HCT116 (cell line): Measurements from ENCODE around the gene TMA7B. TPM values are rescaled to one million over a fixed set of nuclear protein-coding genes. Genes with fewer than 3 reads are reported as not detected.

ENCODE experiments used
- ATAC-seq: fragments of 200-7000 bp; cut with Tn5 transposase; 2 replicates; pipeline ENCODE4 v1.9.1; 2020; ENCODE audit warnings: mild to moderate bottlenecking, moderate library complexity
- BruUV-seq: library from RNA; stranded (reverse); fragments of 400-500 nt; replicated peaks from 2 replicates; lab custom pipeline; 2021; lab: Mats Ljungman, UMichigan
- CTCF ChIA-PET: fragments of 300-600 bp; sonication (Branson Sonifier 250); formaldehyde crosslinking; loops from one replicate; lab custom pipeline; 2021; ENCODE audit warnings: antibody characterized with exemption; lab: Charles Lee
- POLR2A ChIA-PET: fragments of 300-600, 350-600 bp; sonication (Branson Sonifier 250); formaldehyde crosslinking; loops from one replicate; lab custom pipeline; 2021; ENCODE audit warnings: antibody characterized with exemption; lab: Charles Lee
- RAD21 ChIA-PET, 2 experiments: fragments of 300-600 bp; sonication (Branson Sonifier 250); formaldehyde crosslinking; loops; one replicate each; lab custom pipeline; 2023; ENCODE audit warnings: low total read pairs in 2 of 2; ENCODE audit not compliant: uncharacterized antibody in 2 of 2, unreplicated experiment in 2 of 2, low non-redundant PET in 1 of 2; lab: Charles Lee
- DNase-seq: peaks from one replicate; pipeline ENCODE4 v3.0.0-alpha.2; 2010; ENCODE audit warnings: low read depth, low spot score
- H2AFZ ChIP-seq: fragments of 200-600 bp; shearing (Covaris generic), sonication (generic); 2 replicates; pipeline ENCODE4 v1.6.1; 2017; ENCODE audit warnings: low read depth, mixed run types, mixed read lengths, antibody characterized with exemption, low read length; ENCODE audit not compliant: poor library complexity, severe bottlenecking
- H3K27ac ChIP-seq: 2 replicates; pipeline ENCODE4 v1.5.1; 2012; ENCODE audit warnings: low read depth, low read length
- H3K27me3 ChIP-seq: fragments of 200-600 bp; sonication (generic); 2 replicates; pipeline ENCODE4 v1.6.1; 2016; ENCODE audit warnings: mixed run types, low read length, mixed read lengths; ENCODE audit not compliant: insufficient read depth
- H3K36me3 ChIP-seq, 2 experiments: fragments of 200-500 bp in 1 of 2; fragments of 200-600 bp in 1 of 2; sonication (Bioruptor generic) in 1 of 2; sonication (generic) in 1 of 2; 2 replicates each; pipeline versions ENCODE4 v1.5.1 to v1.6.1; 2014 to 2016; ENCODE audit warnings: low read length in 2 of 2, inconsistent platforms in 1 of 2, mixed read lengths in 1 of 2, mixed run types in 1 of 2; ENCODE audit not compliant: insufficient read depth in 2 of 2, control insufficient read depth in 1 of 2
- H3K4me1 ChIP-seq, 2 experiments: fragments of 200-600 bp in 1 of 2; sonication (generic) in 1 of 2; 2 replicates each; pipeline versions ENCODE4 v1.5.1 to v1.6.1; 2012 to 2017; ENCODE audit warnings: low read length in 2 of 2, inconsistent platforms in 1 of 2, mild to moderate bottlenecking in 1 of 2, mixed read lengths in 1 of 2, mixed run types in 1 of 2, moderate library complexity in 1 of 2; ENCODE audit not compliant: insufficient read depth in 2 of 2, control insufficient read depth in 1 of 2
- H3K4me2 ChIP-seq: fragments of 200-600 bp; sonication (generic); 2 replicates; pipeline ENCODE4 v1.6.1; 2017; ENCODE audit warnings: mixed run types, low read length, mixed read lengths
- H3K4me3 ChIP-seq, 2 experiments: fragments of 200-600 bp in 1 of 2; sonication (generic) in 1 of 2; replicated peaks in 1 of 2; 2 replicates each; pipeline ENCODE4 v1.5.1; 2011 to 2016; ENCODE audit warnings: low read length in 2 of 2, control low read depth in 1 of 2, low read depth in 1 of 2, mild to moderate bottlenecking in 1 of 2, mixed read lengths in 1 of 2, mixed run types in 1 of 2
- H3K79me2 ChIP-seq: fragments of 200-600 bp; sonication (generic); 2 replicates; pipeline ENCODE4 v1.6.1; 2017; ENCODE audit warnings: mild to moderate bottlenecking, mixed run types, low read length, moderate library complexity, mixed read lengths; ENCODE audit not compliant: insufficient read depth
- H3K9ac ChIP-seq: fragments of 200-600 bp; sonication (generic); 2 replicates; pipeline ENCODE4 v1.6.1; 2016; ENCODE audit warnings: low read length, mixed read lengths
- H3K9me2 ChIP-seq: fragments of 200-600 bp; sonication (generic), shearing (Covaris generic); 2 replicates; pipeline ENCODE4 v1.6.1; 2017; ENCODE audit warnings: mixed run types, mild to moderate bottlenecking, moderate library complexity; ENCODE audit not compliant: insufficient read depth
- H3K9me3 ChIP-seq, 2 experiments: fragments of 200-500 bp in 1 of 2; fragments of 200-600 bp in 1 of 2; sonication (Bioruptor generic) in 1 of 2; sonication (generic) in 1 of 2; 2 replicates each; pipeline ENCODE4 v1.6.1; 2014 to 2017; ENCODE audit warnings: low read length in 2 of 2, mixed read lengths in 2 of 2, inconsistent platforms in 1 of 2, low read depth in 1 of 2, mild to moderate bottlenecking in 1 of 2, mixed run types in 1 of 2, moderate library complexity in 1 of 2; ENCODE audit not compliant: control insufficient read depth in 1 of 2, insufficient read depth in 1 of 2
- H4K20me1 ChIP-seq: fragments of 200-600 bp; sonication (generic), shearing (Covaris generic); 2 replicates; pipeline ENCODE4 v1.6.1; 2017; ENCODE audit warnings: mixed run types, mild to moderate bottlenecking, moderate library complexity; ENCODE audit not compliant: insufficient read depth
- ATF3 ChIP-seq: IDR thresholded peaks from 2 replicates; pipeline ENCODE4 v1.6.1; 2012
- CBX3 ChIP-seq: IDR thresholded peaks from 2 replicates; pipeline ENCODE4 v1.6.1; 2012; ENCODE audit warnings: low read depth
- EGR1 ChIP-seq: IDR thresholded peaks from 2 replicates; pipeline ENCODE4 v1.6.1; 2012; ENCODE audit warnings: low read depth
- ELF1 ChIP-seq: IDR thresholded peaks from 2 replicates; pipeline ENCODE4 v1.6.1; 2012; ENCODE audit warnings: low read depth, borderline replicate concordance
- EZH2 ChIP-seq: fragments of 200-600 bp; sonication (generic); IDR thresholded peaks from 2 replicates; pipeline ENCODE4 v1.6.1; 2017; ENCODE audit warnings: antibody characterized with exemption, mixed run types
- POLR2A ChIP-seq: IDR thresholded peaks from 2 replicates; pipeline ENCODE4 v1.7.0; 2011; ENCODE audit warnings: borderline replicate concordance; ENCODE audit not compliant: insufficient read depth, insufficient read length; ENCODE audit errors: extremely low read depth
- REST ChIP-seq: IDR thresholded peaks from 2 replicates; pipeline ENCODE4 v1.6.1; 2012; ENCODE audit warnings: low read depth
- TCF7L2 ChIP-seq: IDR thresholded peaks from 2 replicates; pipeline ENCODE4 v1.7.0; 2011; ENCODE audit warnings: borderline replicate concordance, inconsistent platforms; ENCODE audit not compliant: insufficient read depth, insufficient read length; ENCODE audit errors: extremely low read depth
- intact Hi-C: fragments of 100-400 bp; cut with micrococcal nuclease; formaldehyde crosslinking; loops from 2 replicates; pipeline ENCODE4 v1.10.0; 2022
- total RNA-seq: library from RNA; stranded (reverse); gene quantifications from one replicate; pipeline ENCODE4 v1.2.1, GENCODE V29; 2021; ENCODE audit not compliant: unreplicated experiment
- TF ChIP-seq, protein P1 (sequence below), 3 experiments: fragments of 200-600 bp in 1 of 3; sonication (generic) in 1 of 3; IDR thresholded peaks in 2 of 3; conservative IDR thresholded peaks in 1 of 3; 2 replicates each; pipeline ENCODE4 v1.5.1; 2012 to 2017; ENCODE audit warnings: low read depth in 2 of 3, low read length in 2 of 3, antibody characterized with exemption in 1 of 3, borderline replicate concordance in 1 of 3, control low read depth in 1 of 3, mild to moderate bottlenecking in 1 of 3, mixed read lengths in 1 of 3, mixed run types in 1 of 3, moderate library complexity in 1 of 3; ENCODE audit not compliant: insufficient read depth in 1 of 3

The TMA7B gene
- total RNA-seq, 1 experiment from 2014 or later: not detected

DNA sequence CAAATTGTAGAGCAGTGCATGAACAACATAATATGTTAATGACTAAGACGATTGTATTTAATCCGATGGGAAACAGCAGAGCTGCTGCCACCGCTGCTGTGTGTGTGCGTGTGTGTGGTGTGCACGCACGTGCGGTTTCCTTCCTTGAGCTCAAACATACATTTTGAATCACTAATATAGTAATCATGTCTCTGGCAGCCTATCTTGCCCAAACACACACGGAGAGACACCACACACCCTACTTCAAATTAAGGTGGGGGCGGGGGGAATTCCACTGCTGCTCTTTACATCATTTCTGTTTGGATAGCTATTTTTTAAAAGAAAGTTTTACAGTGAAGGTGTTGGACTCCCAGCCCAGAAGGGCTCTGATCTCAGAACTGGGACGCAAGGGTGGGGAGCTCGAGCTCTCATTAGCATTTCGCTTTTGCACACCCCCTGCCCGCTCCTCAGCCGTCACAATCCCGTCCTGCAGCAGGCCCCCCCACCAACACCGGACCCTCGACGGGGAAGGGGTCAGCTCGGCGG is 33.9 kb downstream of the TMA7B start:
- DNase-seq (no peak), ATAC-seq (no peak)
- BruUV-seq: TSS peak; percentile 72
- intact Hi-C loops: no loop called here
- TF ChIP-seq CBX3 (no peak), REST (no peak), TCF7L2 (no peak), EZH2 (no peak), EGR1 (no peak), ATF3 (no peak), ELF1 (no peak), POLR2A (no peak)
- TF ChIP-seq, protein P1, sequence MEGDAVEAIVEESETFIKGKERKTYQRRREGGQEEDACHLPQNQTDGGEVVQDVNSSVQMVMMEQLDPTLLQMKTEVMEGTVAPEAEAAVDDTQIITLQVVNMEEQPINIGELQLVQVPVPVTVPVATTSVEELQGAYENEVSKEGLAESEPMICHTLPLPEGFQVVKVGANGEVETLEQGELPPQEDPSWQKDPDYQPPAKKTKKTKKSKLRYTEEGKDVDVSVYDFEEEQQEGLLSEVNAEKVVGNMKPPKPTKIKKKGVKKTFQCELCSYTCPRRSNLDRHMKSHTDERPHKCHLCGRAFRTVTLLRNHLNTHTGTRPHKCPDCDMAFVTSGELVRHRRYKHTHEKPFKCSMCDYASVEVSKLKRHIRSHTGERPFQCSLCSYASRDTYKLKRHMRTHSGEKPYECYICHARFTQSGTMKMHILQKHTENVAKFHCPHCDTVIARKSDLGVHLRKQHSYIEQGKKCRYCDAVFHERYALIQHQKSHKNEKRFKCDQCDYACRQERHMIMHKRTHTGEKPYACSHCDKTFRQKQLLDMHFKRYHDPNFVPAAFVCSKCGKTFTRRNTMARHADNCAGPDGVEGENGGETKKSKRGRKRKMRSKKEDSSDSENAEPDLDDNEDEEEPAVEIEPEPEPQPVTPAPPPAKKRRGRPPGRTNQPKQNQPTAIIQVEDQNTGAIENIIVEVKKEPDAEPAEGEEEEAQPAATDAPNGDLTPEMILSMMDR (IDR thresholded peaks at IDR 0.05 in 2 of 3, conservative IDR thresholded peaks at IDR 0.05 in 1 of 3; ENCODE audit: borderline replicate concordance in 1 of 3, insufficient read depth in 1 of 3, low read depth in 2 of 3, low read length in 2 of 3): no peak
- no peaks in the 10 kb centered on the region for H3K9me3 ChIP-seq
- peaks cover 0 to 5% of the 10 kb centered on the region in 2 experiments; a peak in 2 of 4 replicates for H3K36me3 ChIP-seq
- ChIA-PET POLR2A (no interaction called here), RAD21 (no interaction called here), CTCF (interaction anchor here (2.1 kb wide), 1 partner anchor 30 kb away, joined by 6 read pairs; no protein-coding TSS in a partner anchor)
- H3K4me2 ChIP-seq: peak overlapping the region; percentile 71
- H3K27me3 ChIP-seq: no peaks in the 10 kb centered on the region
- H4K20me1 ChIP-seq: no peaks in the 10 kb centered on the region
- peaks cover 20 to 38% of the 10 kb centered on the region in 2 experiments for H3K4me1 ChIP-seq
- H3K9ac ChIP-seq: peak overlapping the region; percentile 61
- peak overlapping the region; percentile 27 to 45 for H3K4me3 ChIP-seq
- peak overlapping the region; percentile 61; the same call in 1 of the 2 replicates for H3K27ac ChIP-seq
- H3K79me2 ChIP-seq: peaks cover 42% of the 10 kb centered on the region
- H2AFZ ChIP-seq: no peak overlapping the region
- H3K9me2 ChIP-seq: no peaks in the 10 kb centered on the region
